ENCODE results near the gene NCOA7.

NCOA7 gene

DNA sequence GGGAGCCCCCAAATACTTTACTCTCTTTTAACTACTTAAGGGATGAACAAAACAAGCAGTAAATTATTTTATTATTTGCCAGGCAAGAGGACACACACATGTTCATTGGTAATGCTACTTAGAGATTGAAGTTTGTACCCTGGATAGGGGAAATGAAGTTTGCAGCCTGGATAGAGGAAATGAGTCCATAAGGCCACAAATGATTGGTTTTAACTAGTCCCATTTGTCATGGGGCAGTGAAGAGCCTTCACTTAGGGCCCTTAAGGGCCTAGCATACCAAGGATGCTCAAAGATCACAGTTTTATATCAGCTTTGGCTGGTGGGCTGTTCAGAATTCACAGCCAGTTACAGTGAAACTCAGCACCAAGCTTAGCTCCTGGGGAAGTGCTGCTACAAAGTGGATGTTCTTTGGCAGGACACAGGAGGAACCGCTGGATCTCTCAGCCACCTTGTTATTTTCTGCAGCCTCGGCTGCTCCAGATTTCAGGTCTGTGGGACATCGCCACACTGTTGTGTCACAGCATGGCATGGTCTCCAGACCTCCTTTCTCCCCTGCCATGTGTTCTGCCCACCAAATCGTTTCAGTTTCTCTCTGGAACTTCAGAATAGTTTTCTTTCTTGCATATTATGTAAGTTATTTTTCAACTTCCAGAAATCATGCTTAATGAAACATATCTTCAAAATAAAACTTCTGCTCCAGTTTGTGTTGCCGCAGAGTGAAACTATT is 41.8 kb downstream of the NCOA7 start:
- Histone ChIP-seq H4K20me1 (ENCODE audit: low read depth, low read length) (no peaks in the 10 kb centered on the region), H3K4me2 (ENCODE audit: low read depth, low read length, poor library complexity, severe bottlenecking) (peak overlapping the region; percentile 10), H3K79me2 (ENCODE audit: insufficient read depth, low read length) (peaks cover 79% of the 10 kb centered on the region), H3K36me3 (ENCODE audit: low read length) (no peaks in the 10 kb centered on the region), H3K9me2 (replicated peaks; ENCODE audit: insufficient read depth, low read length) (no peaks in the 10 kb centered on the region), H3K4me3 (ENCODE audit: insufficient read depth, low read length, poor library complexity, severe bottlenecking) (no peak overlapping the region), H3K27ac (ENCODE audit: low read depth, low read length) (no peak overlapping the region), H3K27me3 (ENCODE audit: low read length) (no peaks in the 10 kb centered on the region), H3K9me3 (ENCODE audit: insufficient read depth, low read length) (no peaks in the 10 kb centered on the region), H3K9ac (ENCODE audit: low read length) (no peak overlapping the region), H2AFZ (ENCODE audit: low read depth, low read length, severe bottlenecking) (no peak overlapping the region), H3F3A (ENCODE audit: insufficient read depth) (peaks cover 4% of the 10 kb centered on the region; the same call in 1 of the 2 replicates)
- TF ChIP-seq, protein P1, sequence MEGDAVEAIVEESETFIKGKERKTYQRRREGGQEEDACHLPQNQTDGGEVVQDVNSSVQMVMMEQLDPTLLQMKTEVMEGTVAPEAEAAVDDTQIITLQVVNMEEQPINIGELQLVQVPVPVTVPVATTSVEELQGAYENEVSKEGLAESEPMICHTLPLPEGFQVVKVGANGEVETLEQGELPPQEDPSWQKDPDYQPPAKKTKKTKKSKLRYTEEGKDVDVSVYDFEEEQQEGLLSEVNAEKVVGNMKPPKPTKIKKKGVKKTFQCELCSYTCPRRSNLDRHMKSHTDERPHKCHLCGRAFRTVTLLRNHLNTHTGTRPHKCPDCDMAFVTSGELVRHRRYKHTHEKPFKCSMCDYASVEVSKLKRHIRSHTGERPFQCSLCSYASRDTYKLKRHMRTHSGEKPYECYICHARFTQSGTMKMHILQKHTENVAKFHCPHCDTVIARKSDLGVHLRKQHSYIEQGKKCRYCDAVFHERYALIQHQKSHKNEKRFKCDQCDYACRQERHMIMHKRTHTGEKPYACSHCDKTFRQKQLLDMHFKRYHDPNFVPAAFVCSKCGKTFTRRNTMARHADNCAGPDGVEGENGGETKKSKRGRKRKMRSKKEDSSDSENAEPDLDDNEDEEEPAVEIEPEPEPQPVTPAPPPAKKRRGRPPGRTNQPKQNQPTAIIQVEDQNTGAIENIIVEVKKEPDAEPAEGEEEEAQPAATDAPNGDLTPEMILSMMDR (IDR thresholded peaks at IDR 0.05; ENCODE audit: insufficient read depth, low read length, poor library complexity, severe bottlenecking): no peak
- no peak for TF ChIP-seq EZH2phosphoT487 (conservative IDR thresholded peaks at IDR 0.05; ENCODE audit: low read length)

- TF ChIP-seq, protein P1 (IDR thresholded peaks at IDR 0.05; ENCODE audit: insufficient read depth, low read length, poor library complexity, severe bottlenecking): no peak
- TF ChIP-seq EZH2phosphoT487 (conservative IDR thresholded peaks at IDR 0.05; ENCODE audit: low read length): no peak
- H3K27me3 ChIP-seq (ENCODE audit: low read length): no peaks in the 10 kb centered on the region
- no peak overlapping the region for H3K27ac ChIP-seq (ENCODE audit: low read depth, low read length)
- no peaks in the 10 kb centered on the region for H4K20me1 ChIP-seq (ENCODE audit: low read depth, low read length)
- no peaks in the 10 kb centered on the region for H3K9me3 ChIP-seq (ENCODE audit: insufficient read depth, low read length)
- H3K79me2 ChIP-seq (ENCODE audit: insufficient read depth, low read length): peaks cover 82% of the 10 kb centered on the region
- peaks cover 4% of the 10 kb centered on the region; the same call in 1 of the 2 replicates for H3F3A ChIP-seq (ENCODE audit: insufficient read depth)
- no peaks in the 10 kb centered on the region for H3K36me3 ChIP-seq (ENCODE audit: low read length)
- H3K9ac ChIP-seq (ENCODE audit: low read length): no peak overlapping the region
- H3K4me3 ChIP-seq (ENCODE audit: insufficient read depth, low read length, poor library complexity, severe bottlenecking): no peak overlapping the region
- H2AFZ ChIP-seq (ENCODE audit: low read depth, low read length, severe bottlenecking): no peak overlapping the region
- H3K9me2 ChIP-seq (replicated peaks; ENCODE audit: insufficient read depth, low read length): no peaks in the 10 kb centered on the region
- H3K4me2 ChIP-seq (ENCODE audit: low read depth, low read length, poor library complexity, severe bottlenecking): no peak overlapping the region
These were observed 43.6 kb downstream of the NCOA7 start for GRCh38 chr6:125834348-125834747.

GRCh38 chr6:125835221-125835744 is 44.5 kb downstream of the NCOA7 start:
- no peaks in the 10 kb centered on the region for H3K36me3 ChIP-seq (ENCODE audit: low read length)
- no peaks in the 10 kb centered on the region for H3K9me2 ChIP-seq (replicated peaks; ENCODE audit: insufficient read depth, low read length)
- H3K4me3 ChIP-seq (ENCODE audit: insufficient read depth, low read length, poor library complexity, severe bottlenecking): no peak overlapping the region
- no peak overlapping the region for H2AFZ ChIP-seq (ENCODE audit: low read depth, low read length, severe bottlenecking)
- H3K4me2 ChIP-seq (ENCODE audit: low read depth, low read length, poor library complexity, severe bottlenecking): no peak overlapping the region
- H3K9me3 ChIP-seq (ENCODE audit: insufficient read depth, low read length): no peaks in the 10 kb centered on the region
- peaks cover 4% of the 10 kb centered on the region; the same call in 1 of the 2 replicates for H3F3A ChIP-seq (ENCODE audit: insufficient read depth)
- H3K27me3 ChIP-seq (ENCODE audit: low read length): no peaks in the 10 kb centered on the region
- H3K9ac ChIP-seq (ENCODE audit: low read length): no peak overlapping the region
- H4K20me1 ChIP-seq (ENCODE audit: low read depth, low read length): no peaks in the 10 kb centered on the region
- TF ChIP-seq, protein P1 (IDR thresholded peaks at IDR 0.05; ENCODE audit: insufficient read depth, low read length, poor library complexity, severe bottlenecking): no peak
- TF ChIP-seq EZH2phosphoT487 (conservative IDR thresholded peaks at IDR 0.05; ENCODE audit: low read length): no peak
- H3K27ac ChIP-seq (ENCODE audit: low read depth, low read length): no peak overlapping the region
- peaks cover 80% of the 10 kb centered on the region for H3K79me2 ChIP-seq (ENCODE audit: insufficient read depth, low read length)

Measured in SU-DHL-6 (cell line).